GM23338 (cell line): ENCODE measurements around the gene MTMR6. TPM values are rescaled to one million over a fixed set of nuclear protein-coding genes. Genes with fewer than 3 reads are reported as not detected.

Experiments used
- ATAC-seq: fragments of 200-7000 bp; cut with Tn5 transposase; 3 replicates; pipeline ENCODE4 v1.9.1; 2020
- DNase-seq: peaks from one replicate; pipeline ENCODE4 v3.0.0-alpha.2; 2015; ENCODE audit warnings: low spot score
- H2AFZ ChIP-seq: fragments of 200-600 bp; sonication (generic); 2 replicates; pipeline ENCODE4 v1.8.0; 2016; ENCODE audit warnings: antibody characterized with exemption, mild to moderate bottlenecking, moderate library complexity
- H3F3A ChIP-seq: fragments of 200-600 bp; sonication (generic); replicated peaks from 2 replicates; pipeline ENCODE4 v1.8.0; 2017; ENCODE audit warnings: antibody characterized with exemption, mixed run types, low read depth
- H3K27ac ChIP-seq: fragments of 200-600 bp; sonication (generic); 2 replicates; pipeline ENCODE4 v1.6.1; 2016; ENCODE audit warnings: low read depth
- H3K27me3 ChIP-seq: fragments of 200-600 bp; sonication (generic); 2 replicates; pipeline ENCODE4 v1.8.0; 2016; ENCODE audit warnings: mild to moderate bottlenecking, mixed run types, moderate library complexity; ENCODE audit not compliant: insufficient read depth
- H3K36me3 ChIP-seq: fragments of 200-600 bp; sonication (generic); 2 replicates; pipeline ENCODE4 v1.8.0; 2016; ENCODE audit warnings: mild to moderate bottlenecking; ENCODE audit not compliant: insufficient read depth
- H3K4me1 ChIP-seq: fragments of 200-600 bp; sonication (generic); 2 replicates; pipeline ENCODE4 v1.8.0; 2016; ENCODE audit warnings: mild to moderate bottlenecking, moderate library complexity; ENCODE audit not compliant: insufficient read depth
- H3K4me2 ChIP-seq: fragments of 200-600 bp; sonication (generic); 2 replicates; pipeline ENCODE4 v1.7.1; 2017; ENCODE audit warnings: mixed run types
- H3K4me3 ChIP-seq: fragments of 200-600 bp; sonication (generic); 2 replicates; pipeline ENCODE4 v1.6.1; 2016; ENCODE audit warnings: mixed run types
- H3K79me2 ChIP-seq: fragments of 200-600 bp; sonication (generic); replicated peaks from 2 replicates; pipeline ENCODE4 v1.8.0; 2017; ENCODE audit warnings: mild to moderate bottlenecking; ENCODE audit not compliant: insufficient read depth
- H3K9me2 ChIP-seq: fragments of 200-600 bp; sonication (generic); 2 replicates; pipeline ENCODE4 v1.8.0; 2017; ENCODE audit not compliant: insufficient read depth
- H4K20me1 ChIP-seq: fragments of 200-600 bp; sonication (generic); replicated peaks from 2 replicates; pipeline ENCODE4 v1.8.0; 2017; ENCODE audit warnings: mild to moderate bottlenecking; ENCODE audit not compliant: insufficient read depth
- H3K27ac Mint-ChIP-seq: 2 replicates; pipeline ENCODE4 v1.8.0; 2020; ENCODE audit warnings: inconsistent platforms, mild to moderate bottlenecking, moderate library complexity, mixed read lengths
- H3K27me3 Mint-ChIP-seq: 3 replicates; pipeline ENCODE4 v1.8.0; 2022; ENCODE audit warnings: low read depth, mild to moderate bottlenecking, moderate library complexity, mixed read lengths, inconsistent platforms; ENCODE audit not compliant: insufficient read depth, poor library complexity
- H3K36me3 Mint-ChIP-seq: 3 replicates; pipeline ENCODE4 v1.8.0; 2021; ENCODE audit warnings: low read depth, mild to moderate bottlenecking, inconsistent platforms, moderate library complexity, mixed read lengths
- H3K4me1 Mint-ChIP-seq: 3 replicates; pipeline ENCODE4 v1.8.0; 2020; ENCODE audit warnings: mild to moderate bottlenecking, inconsistent platforms, mixed read lengths
- H3K4me3 Mint-ChIP-seq: 3 replicates; pipeline ENCODE4 v1.8.0; 2021; ENCODE audit warnings: moderate library complexity, mild to moderate bottlenecking, inconsistent platforms, mixed read lengths
- H3K9me3 Mint-ChIP-seq: 3 replicates; pipeline ENCODE4 v1.8.0; 2020; ENCODE audit warnings: moderate library complexity, mild to moderate bottlenecking, inconsistent platforms, mixed read lengths
- EZH2 ChIP-seq: fragments of 200-600 bp; sonication (generic); IDR thresholded peaks from one replicate; pipeline ENCODE4 v1.8.0; 2017; ENCODE audit warnings: antibody characterized with exemption, mild to moderate bottlenecking, low read depth; ENCODE audit not compliant: unreplicated experiment
- JUNB ChIP-seq: IDR thresholded peaks from one replicate; pipeline ENCODE4 v1.6.1; 2016; ENCODE audit warnings: antibody characterized with exemption; ENCODE audit not compliant: unreplicated experiment
- NANOG ChIP-seq: IDR thresholded peaks from 2 replicates; pipeline ENCODE4 v1.6.1; 2016; ENCODE audit warnings: antibody characterized with exemption, borderline replicate concordance
- POLR2AphosphoS5 ChIP-seq: IDR thresholded peaks from 2 replicates; pipeline ENCODE4 v1.6.1; 2016; ENCODE audit warnings: antibody characterized with exemption, low read depth
- STAT1 ChIP-seq: IDR thresholded peaks from one replicate; pipeline ENCODE4 v1.6.1; 2016; ENCODE audit warnings: antibody characterized with exemption; ENCODE audit not compliant: unreplicated experiment
- polyA plus RNA-seq: library from polyadenylated mRNA; unstranded; fragments of >200 nt; fragmentation: Nextera tagmentation; extraction: Ambion mirVana; gene quantifications from 2 replicates; pipeline ENCODE4 v1.2.1, GENCODE V29; 2016
- total RNA-seq: library from RNA; depleted of rRNA; stranded (reverse); fragments of >200 nt; shearing (Covaris generic); gene quantifications from 2 replicates; pipeline ENCODE4 v1.2.3, GENCODE V29; 2014
- TF ChIP-seq, protein P1 (sequence below): fragments of 250-450 bp; sonication (Bioruptor Pico); IDR thresholded peaks from 2 replicates; pipeline ENCODE4 v1.5.0; 2020; ENCODE audit warnings: mild to moderate bottlenecking, moderate library complexity
- TF ChIP-seq, protein P2 (sequence below): IDR thresholded peaks from 2 replicates; pipeline ENCODE4 v1.6.1; 2016; ENCODE audit warnings: antibody characterized with exemption

MTMR6 gene
- total and polyA plus RNA-seq, 2 experiments from 2014 or later = 4.6 to 9.5 TPM

DNA sequence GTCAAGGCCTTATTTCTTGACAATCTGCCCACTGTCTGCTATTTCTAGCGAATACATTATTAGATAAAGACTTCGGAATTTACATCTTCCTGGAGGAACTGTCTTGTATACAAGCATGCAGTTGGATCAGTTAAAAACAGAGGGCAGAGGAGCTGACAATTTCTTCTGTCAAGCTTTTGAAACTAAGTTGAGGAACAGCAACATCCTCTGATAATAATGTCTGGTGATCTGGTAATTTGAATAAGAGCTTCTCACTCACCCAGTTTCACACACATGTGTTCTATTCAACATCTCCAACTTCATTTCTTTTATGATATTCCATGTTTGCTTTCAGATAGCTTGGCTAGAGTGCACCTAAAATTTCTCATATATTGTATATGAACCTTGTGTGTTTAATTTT lies 50.2 kb downstream of the MTMR6 start:
- no peaks in the 10 kb centered on the region for H3K79me2 ChIP-seq
- Mint-ChIP-seq H3K36me3 (no peaks in the 10 kb centered on the region), H3K9me3 (no peaks in the 10 kb centered on the region; the same call in 2 of the 3 replicates), H3K27ac (no peak overlapping the region), H3K4me1 (no peaks in the 10 kb centered on the region), H3K27me3 (no peaks in the 10 kb centered on the region), H3K4me3 (no peak overlapping the region)
- no peaks in the 10 kb centered on the region for H3K27me3 ChIP-seq
- no peak overlapping the region for H3K4me3 ChIP-seq
- ATAC-seq (no peak), DNase-seq (no peak)
- no peak overlapping the region for H3K27ac ChIP-seq
- TF ChIP-seq, protein P1, sequence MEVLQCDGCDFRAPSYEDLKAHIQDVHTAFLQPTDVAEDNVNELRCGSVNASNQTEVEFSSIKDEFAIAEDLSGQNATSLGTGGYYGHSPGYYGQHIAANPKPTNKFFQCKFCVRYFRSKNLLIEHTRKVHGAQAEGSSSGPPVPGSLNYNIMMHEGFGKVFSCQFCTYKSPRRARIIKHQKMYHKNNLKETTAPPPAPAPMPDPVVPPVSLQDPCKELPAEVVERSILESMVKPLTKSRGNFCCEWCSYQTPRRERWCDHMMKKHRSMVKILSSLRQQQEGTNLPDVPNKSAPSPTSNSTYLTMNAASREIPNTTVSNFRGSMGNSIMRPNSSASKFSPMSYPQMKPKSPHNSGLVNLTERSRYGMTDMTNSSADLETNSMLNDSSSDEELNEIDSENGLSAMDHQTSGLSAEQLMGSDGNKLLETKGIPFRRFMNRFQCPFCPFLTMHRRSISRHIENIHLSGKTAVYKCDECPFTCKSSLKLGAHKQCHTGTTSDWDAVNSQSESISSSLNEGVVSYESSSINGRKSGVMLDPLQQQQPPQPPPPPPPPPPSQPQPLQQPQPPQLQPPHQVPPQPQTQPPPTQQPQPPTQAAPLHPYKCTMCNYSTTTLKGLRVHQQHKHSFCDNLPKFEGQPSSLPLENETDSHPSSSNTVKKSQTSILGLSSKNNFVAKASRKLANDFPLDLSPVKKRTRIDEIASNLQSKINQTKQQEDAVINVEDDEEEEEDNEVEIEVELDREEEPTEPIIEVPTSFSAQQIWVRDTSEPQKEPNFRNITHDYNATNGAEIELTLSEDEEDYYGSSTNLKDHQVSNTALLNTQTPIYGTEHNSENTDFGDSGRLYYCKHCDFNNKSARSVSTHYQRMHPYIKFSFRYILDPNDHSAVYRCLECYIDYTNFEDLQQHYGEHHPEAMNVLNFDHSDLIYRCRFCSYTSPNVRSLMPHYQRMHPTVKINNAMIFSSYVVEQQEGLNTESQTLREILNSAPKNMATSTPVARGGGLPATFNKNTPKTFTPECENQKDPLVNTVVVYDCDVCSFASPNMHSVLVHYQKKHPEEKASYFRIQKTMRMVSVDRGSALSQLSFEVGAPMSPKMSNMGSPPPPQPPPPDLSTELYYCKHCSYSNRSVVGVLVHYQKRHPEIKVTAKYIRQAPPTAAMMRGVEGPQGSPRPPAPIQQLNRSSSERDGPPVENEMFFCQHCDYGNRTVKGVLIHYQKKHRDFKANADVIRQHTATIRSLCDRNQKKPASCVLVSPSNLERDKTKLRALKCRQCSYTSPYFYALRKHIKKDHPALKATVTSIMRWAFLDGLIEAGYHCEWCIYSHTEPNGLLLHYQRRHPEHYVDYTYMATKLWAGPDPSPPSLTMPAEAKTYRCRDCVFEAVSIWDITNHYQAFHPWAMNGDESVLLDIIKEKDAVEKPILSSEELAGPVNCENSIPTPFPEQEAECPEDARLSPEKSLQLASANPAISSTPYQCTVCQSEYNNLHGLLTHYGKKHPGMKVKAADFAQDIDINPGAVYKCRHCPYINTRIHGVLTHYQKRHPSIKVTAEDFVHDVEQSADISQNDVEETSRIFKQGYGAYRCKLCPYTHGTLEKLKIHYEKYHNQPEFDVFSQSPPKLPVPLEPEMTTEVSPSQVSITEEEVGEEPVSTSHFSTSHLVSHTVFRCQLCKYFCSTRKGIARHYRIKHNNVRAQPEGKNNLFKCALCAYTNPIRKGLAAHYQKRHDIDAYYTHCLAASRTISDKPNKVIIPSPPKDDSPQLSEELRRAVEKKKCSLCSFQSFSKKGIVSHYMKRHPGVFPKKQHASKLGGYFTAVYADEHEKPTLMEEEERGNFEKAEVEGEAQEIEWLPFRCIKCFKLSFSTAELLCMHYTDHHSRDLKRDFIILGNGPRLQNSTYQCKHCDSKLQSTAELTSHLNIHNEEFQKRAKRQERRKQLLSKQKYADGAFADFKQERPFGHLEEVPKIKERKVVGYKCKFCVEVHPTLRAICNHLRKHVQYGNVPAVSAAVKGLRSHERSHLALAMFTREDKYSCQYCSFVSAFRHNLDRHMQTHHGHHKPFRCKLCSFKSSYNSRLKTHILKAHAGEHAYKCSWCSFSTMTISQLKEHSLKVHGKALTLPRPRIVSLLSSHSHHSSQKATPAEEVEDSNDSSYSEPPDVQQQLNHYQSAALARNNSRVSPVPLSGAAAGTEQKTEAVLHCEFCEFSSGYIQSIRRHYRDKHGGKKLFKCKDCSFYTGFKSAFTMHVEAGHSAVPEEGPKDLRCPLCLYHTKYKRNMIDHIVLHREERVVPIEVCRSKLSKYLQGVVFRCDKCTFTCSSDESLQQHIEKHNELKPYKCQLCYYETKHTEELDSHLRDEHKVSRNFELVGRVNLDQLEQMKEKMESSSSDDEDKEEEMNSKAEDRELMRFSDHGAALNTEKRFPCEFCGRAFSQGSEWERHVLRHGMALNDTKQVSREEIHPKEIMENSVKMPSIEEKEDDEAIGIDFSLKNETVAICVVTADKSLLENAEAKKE (CRISPR knock-in tag) = no peak
- TF ChIP-seq, protein P2, sequence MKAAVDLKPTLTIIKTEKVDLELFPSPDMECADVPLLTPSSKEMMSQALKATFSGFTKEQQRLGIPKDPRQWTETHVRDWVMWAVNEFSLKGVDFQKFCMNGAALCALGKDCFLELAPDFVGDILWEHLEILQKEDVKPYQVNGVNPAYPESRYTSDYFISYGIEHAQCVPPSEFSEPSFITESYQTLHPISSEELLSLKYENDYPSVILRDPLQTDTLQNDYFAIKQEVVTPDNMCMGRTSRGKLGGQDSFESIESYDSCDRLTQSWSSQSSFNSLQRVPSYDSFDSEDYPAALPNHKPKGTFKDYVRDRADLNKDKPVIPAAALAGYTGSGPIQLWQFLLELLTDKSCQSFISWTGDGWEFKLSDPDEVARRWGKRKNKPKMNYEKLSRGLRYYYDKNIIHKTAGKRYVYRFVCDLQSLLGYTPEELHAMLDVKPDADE = no peak
- TF ChIP-seq STAT1 (no peak), EZH2 (no peak), POLR2AphosphoS5 (no peak), JUNB (no peak), NANOG (no peak)
- no peaks in the 10 kb centered on the region for H3F3A ChIP-seq
- no peaks in the 10 kb centered on the region for H4K20me1 ChIP-seq
- H2AFZ ChIP-seq = no peak overlapping the region
- no peaks in the 10 kb centered on the region; the same call in 1 of the 2 replicates for H3K9me2 ChIP-seq
- H3K4me2 ChIP-seq = no peak overlapping the region
- H3K36me3 ChIP-seq = no peaks in the 10 kb centered on the region
- no peaks in the 10 kb centered on the region for H3K4me1 ChIP-seq
